ENCODE results near the gene SPPL2B.

SPPL2B gene

DNA sequence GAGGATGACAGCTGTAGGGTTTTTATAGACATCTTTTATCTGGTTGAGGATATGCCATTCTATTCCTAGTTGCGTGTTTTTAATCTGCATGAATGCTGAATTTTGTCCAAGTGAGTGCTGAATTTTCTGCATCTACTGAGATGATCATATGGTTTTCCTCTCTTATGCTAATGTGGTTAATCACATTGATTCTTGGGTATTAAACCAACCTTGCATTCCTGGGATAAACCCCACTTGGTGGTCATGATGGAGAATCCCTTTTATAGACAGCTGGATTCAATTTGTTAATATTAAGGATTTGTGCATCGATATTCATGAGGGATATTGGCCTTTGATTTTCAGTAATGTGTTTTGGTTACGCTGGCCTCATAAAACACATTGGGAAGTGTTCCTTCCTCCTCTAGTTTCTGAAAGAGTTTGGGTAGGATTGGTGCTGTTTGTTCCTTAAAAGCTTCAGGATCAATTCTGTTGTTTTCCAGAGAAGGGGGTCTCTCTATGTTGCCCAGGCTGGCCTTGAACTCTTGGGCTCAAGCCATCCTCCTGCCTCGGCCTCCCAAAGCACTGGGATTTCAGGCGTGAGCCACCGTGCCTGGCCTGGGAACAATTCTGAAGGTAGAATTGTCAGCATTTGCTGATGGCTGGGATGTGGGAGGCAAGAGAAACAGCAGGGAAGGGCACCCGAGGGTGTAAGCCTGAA, 13.2 kb upstream of the SPPL2B start:
- no peak overlapping the region for H2AFZ ChIP-seq (ENCODE audit: low read length, unreplicated experiment)
- no peaks in the 10 kb centered on the region for H3K27me3 ChIP-seq (ENCODE audit: insufficient read depth, low read length)
- H3K27ac ChIP-seq (ENCODE audit: low read depth, low read length) = no peak overlapping the region
- no peaks in the 10 kb centered on the region for H3K4me1 ChIP-seq (ENCODE audit: control insufficient read depth, insufficient read depth, low read length, unreplicated experiment)
- H3K36me3 ChIP-seq (ENCODE audit: insufficient read depth, low read length) = no peaks in the 10 kb centered on the region
- H3K4me3 ChIP-seq (ENCODE audit: low read depth, low read length) = no peak overlapping the region
- no peaks in the 10 kb centered on the region for H3K79me2 ChIP-seq (ENCODE audit: control insufficient read depth, insufficient read depth, low read length, unreplicated experiment)

DNA sequence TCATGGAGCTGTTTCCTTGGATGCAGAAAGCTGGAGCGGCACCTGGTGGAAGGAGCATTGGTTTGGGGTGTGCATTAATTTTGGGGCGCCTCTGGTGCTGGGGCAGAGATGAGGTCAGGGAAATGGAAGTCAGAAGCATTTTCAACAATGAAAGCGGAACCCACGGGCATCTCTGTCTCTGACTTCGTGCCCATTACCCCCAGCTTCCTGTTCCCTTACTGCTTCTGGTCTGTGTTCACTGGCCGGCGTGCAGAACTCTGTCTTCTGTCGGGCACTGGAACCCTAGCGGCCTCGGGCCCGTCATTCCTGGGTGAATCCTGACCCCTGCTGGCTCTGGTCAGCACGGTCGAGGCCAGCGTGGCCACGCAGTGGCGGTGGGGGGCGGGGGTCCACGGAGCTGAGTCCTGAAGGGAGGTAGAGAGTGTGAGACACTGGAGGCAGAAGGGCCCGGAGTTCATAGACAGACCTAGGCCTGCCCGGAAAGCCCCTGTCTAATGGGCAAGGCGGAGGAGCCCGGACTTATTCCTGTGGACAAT, 12.6 kb upstream of the SPPL2B start:
- Histone ChIP-seq H3K27ac (ENCODE audit: low read depth, low read length) (no peak overlapping the region), H3K4me3 (ENCODE audit: low read depth, low read length) (no peak overlapping the region), H3K4me1 (ENCODE audit: control insufficient read depth, insufficient read depth, low read length, unreplicated experiment) (no peaks in the 10 kb centered on the region)

DNA sequence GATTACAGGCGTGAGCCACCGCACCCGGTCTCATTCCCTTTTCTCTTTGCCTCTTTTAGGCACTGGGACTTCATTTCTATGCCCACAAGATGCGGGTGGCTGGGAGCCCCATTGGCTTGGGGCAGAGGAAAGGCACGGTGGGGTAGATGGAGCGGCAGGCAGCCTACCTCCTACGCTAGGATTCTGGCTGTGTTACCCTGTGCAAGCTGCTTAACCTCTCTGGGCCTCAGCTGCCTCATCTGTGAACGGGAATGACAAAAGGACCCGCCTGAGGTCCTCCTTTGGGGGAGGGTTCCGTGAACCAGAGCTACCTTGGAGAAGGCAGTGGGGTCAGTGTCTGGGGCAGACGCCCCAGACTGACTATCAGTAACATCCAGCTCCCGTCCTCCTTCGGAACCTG, 11.2 kb upstream of the SPPL2B start:
- H2AFZ ChIP-seq (ENCODE audit: low read length, unreplicated experiment) = no peak overlapping the region
- no peak overlapping the region for H3K27ac ChIP-seq (ENCODE audit: low read depth, low read length)
- H3K4me1 ChIP-seq (ENCODE audit: control insufficient read depth, insufficient read depth, low read length, unreplicated experiment) = no peaks in the 10 kb centered on the region
- H3K27me3 ChIP-seq (ENCODE audit: insufficient read depth, low read length) = no peaks in the 10 kb centered on the region
- no peak overlapping the region for H3K4me3 ChIP-seq (ENCODE audit: low read depth, low read length)
- H3K36me3 ChIP-seq (ENCODE audit: insufficient read depth, low read length) = no peaks in the 10 kb centered on the region
- H3K79me2 ChIP-seq (ENCODE audit: control insufficient read depth, insufficient read depth, low read length, unreplicated experiment) = no peaks in the 10 kb centered on the region

More for the DNA sequence above, 12.6 kb upstream of the SPPL2B start:
- no peak overlapping the region for H2AFZ ChIP-seq (ENCODE audit: low read length, unreplicated experiment)
- no peaks in the 10 kb centered on the region for H3K36me3 ChIP-seq (ENCODE audit: insufficient read depth, low read length)
- H3K27me3 ChIP-seq (ENCODE audit: insufficient read depth, low read length) = no peaks in the 10 kb centered on the region
- no peaks in the 10 kb centered on the region for H3K79me2 ChIP-seq (ENCODE audit: control insufficient read depth, insufficient read depth, low read length, unreplicated experiment)

DNA sequence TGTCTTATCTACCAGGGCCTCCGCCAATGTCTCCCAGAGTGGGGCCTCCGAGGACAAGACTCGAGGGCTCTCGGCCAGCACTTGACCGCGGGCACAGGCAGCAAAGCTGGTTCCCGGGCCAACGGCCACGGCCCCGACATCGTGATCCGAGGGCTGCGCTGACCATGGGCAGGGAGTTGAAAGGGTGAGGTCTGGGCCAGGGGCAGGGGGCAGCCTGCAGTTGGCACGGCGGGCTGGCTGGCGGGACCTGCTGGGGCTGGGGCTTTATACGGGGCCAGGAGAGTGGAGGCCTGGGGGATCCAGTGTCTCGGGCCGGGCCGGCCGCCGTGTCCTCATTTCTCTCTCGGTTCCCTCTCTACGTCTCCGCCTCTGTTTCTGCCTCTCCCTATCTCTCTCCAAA, 10.7 kb upstream of the SPPL2B start:
- Histone ChIP-seq H3K27me3 (ENCODE audit: insufficient read depth, low read length) (no peaks in the 10 kb centered on the region), H2AFZ (ENCODE audit: low read length, unreplicated experiment) (no peak overlapping the region), H3K79me2 (ENCODE audit: control insufficient read depth, insufficient read depth, low read length, unreplicated experiment) (no peaks in the 10 kb centered on the region), H3K27ac (ENCODE audit: low read depth, low read length) (no peak overlapping the region), H3K36me3 (ENCODE audit: insufficient read depth, low read length) (no peaks in the 10 kb centered on the region), H3K4me3 (ENCODE audit: low read depth, low read length) (no peak overlapping the region), H3K4me1 (ENCODE audit: control insufficient read depth, insufficient read depth, low read length, unreplicated experiment) (no peaks in the 10 kb centered on the region)

DNA sequence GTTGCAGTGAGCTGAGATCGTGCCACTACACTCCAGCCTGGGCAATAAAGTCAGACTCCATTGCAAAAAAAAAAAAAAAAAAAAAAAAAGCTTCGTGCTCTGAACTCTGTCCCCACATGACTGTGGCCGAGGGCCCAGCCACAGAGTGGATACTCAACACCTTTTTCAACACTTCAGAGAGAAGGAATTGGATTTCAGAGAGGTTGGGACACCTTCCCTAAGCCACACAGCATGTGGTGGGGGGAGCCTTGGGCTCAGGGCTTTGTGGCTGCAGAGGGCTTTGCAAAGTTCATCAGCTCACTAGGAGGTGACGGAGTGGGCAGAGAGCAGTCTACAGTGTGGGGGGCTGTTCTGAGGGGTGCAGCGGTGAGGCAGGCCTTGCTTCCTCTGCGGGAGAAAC, 9.6 kb upstream of the SPPL2B start:
- Histone ChIP-seq H2AFZ (ENCODE audit: low read length, unreplicated experiment) (no peak overlapping the region), H3K27ac (ENCODE audit: low read depth, low read length) (no peak overlapping the region), H3K36me3 (ENCODE audit: insufficient read depth, low read length) (no peaks in the 10 kb centered on the region), H3K27me3 (ENCODE audit: insufficient read depth, low read length) (no peaks in the 10 kb centered on the region), H3K4me1 (ENCODE audit: control insufficient read depth, insufficient read depth, low read length, unreplicated experiment) (no peaks in the 10 kb centered on the region), H3K4me3 (ENCODE audit: low read depth, low read length) (no peak overlapping the region), H3K79me2 (ENCODE audit: control insufficient read depth, insufficient read depth, low read length, unreplicated experiment) (no peaks in the 10 kb centered on the region)

DNA sequence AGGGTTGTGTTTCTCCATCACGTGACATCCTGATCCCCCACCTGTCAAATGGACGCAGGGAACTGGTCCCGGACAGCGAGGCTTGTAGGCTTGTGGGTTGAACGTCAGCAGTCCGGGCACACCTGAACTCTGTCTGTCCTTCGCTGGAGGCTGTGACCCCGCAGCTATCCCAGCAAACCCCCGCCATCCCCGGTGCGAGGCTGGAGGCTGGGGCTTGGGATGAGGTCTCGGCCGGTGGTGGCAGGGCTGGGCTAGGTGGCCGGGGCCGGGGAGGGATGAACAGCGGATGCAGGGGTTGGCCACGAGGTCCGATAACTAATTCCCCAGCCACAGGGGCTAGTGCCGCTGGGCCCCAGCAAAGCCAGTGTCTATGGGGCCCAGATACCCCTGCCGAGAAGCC, 8.9 kb upstream of the SPPL2B start:
- H3K36me3 ChIP-seq (ENCODE audit: insufficient read depth, low read length) = no peaks in the 10 kb centered on the region
- H3K4me3 ChIP-seq (ENCODE audit: low read depth, low read length) = no peak overlapping the region
- no peaks in the 10 kb centered on the region for H3K79me2 ChIP-seq (ENCODE audit: control insufficient read depth, insufficient read depth, low read length, unreplicated experiment)
- H3K27ac ChIP-seq (ENCODE audit: low read depth, low read length) = no peak overlapping the region
- no peak overlapping the region for H2AFZ ChIP-seq (ENCODE audit: low read length, unreplicated experiment)
- H3K27me3 ChIP-seq (ENCODE audit: insufficient read depth, low read length) = no peaks in the 10 kb centered on the region
- no peaks in the 10 kb centered on the region for H3K4me1 ChIP-seq (ENCODE audit: control insufficient read depth, insufficient read depth, low read length, unreplicated experiment)

DNA sequence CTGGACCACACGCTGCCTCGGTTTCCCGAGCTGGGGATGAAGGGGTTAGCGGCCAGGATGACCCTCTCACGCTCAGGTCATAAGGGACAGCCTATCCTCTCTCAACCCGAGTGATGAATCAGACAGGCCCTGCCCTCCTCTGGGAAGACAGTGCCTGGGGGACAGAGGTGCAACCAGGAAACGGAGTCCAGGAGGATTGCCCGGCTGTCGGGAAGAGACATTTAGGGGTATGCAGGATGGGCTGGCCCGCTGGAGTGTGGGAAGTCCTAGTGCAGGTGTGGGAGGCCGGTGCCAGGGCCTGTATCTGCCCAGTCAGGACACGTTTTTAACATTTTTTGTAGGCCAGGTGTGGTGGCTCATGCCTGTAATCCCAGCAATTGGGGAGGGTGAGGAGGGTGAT, 8.4 kb upstream of the SPPL2B start:
- H3K4me1 ChIP-seq (ENCODE audit: control insufficient read depth, insufficient read depth, low read length, unreplicated experiment) = no peaks in the 10 kb centered on the region
- no peaks in the 10 kb centered on the region for H3K79me2 ChIP-seq (ENCODE audit: control insufficient read depth, insufficient read depth, low read length, unreplicated experiment)

DNA sequence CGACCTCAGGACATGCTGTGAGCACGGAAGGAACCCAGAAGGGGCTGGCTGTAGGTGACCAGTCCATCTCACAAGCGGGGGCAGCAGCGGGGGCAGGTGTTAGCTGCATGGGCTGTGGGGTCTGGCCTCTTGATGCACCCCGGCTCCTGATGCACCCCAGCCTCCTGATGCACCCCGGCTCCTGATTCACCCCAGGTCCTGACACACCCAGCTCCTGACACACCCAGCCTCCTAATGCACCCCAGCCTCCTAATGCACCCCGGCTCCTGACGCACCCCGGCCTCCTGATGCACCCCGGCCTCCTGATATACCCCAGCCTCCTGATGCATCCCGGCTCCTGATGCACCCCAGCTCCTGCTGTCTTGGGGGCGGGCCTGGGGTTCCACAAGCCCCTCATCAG, 7.5 kb upstream of the SPPL2B start:
- no peaks in the 10 kb centered on the region for H3K36me3 ChIP-seq (ENCODE audit: insufficient read depth, low read length)

More for the DNA sequence above, 8.4 kb upstream of the SPPL2B start:
- Histone ChIP-seq H3K4me3 (ENCODE audit: low read depth, low read length) (no peak overlapping the region), H3K27ac (ENCODE audit: low read depth, low read length) (no peak overlapping the region), H3K27me3 (ENCODE audit: insufficient read depth, low read length) (no peaks in the 10 kb centered on the region), H2AFZ (ENCODE audit: low read length, unreplicated experiment) (no peak overlapping the region), H3K36me3 (ENCODE audit: insufficient read depth, low read length) (no peaks in the 10 kb centered on the region)

DNA sequence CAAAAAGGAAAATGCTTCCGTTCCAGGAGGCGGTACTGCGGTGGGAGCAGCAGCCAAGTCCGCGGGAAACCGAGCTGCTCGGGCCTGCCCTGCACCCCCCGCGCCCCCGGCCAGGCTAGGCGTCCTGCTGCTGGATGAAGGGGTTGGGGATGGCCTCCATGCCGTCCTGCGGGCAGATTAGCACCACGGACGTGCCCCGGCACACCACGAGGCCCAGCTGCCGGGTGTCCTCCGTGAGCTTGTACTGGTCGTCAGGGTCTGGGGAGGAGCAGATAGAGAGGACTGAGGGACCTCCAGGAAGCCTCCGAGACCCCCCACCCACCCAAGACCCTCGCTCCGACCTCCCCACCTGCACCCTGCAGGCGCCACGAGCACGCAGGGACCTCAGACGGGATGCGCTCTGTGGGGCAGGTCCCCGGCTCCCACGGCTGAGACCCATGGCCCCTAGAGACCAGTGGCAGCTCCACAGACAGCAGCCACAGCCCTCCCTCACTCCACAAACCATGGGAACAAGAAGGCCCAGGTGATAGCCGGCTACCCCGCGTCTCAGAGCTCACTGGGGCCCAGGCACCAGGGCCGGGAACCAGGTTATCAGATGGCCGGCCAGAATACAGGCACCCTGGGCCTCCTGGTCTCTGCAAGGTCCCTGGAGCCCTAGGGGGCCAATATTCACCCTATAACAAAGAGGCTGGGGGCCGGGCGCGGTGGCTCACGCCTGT, 6.8 kb upstream of the SPPL2B start:
- H3K36me3 ChIP-seq (ENCODE audit: insufficient read depth, low read length) = no peaks in the 10 kb centered on the region
- no peak overlapping the region for H3K27ac ChIP-seq (ENCODE audit: low read depth, low read length)
- no peak overlapping the region for H3K4me3 ChIP-seq (ENCODE audit: low read depth, low read length)
- H3K27me3 ChIP-seq (ENCODE audit: insufficient read depth, low read length) = no peaks in the 10 kb centered on the region
- peaks cover 2% of the 10 kb centered on the region for H3K79me2 ChIP-seq (ENCODE audit: control insufficient read depth, insufficient read depth, low read length, unreplicated experiment)
- H3K4me1 ChIP-seq (ENCODE audit: control insufficient read depth, insufficient read depth, low read length, unreplicated experiment) = peaks cover 2% of the 10 kb centered on the region
- no peak overlapping the region for H2AFZ ChIP-seq (ENCODE audit: low read length, unreplicated experiment)

More for the DNA sequence above, 7.5 kb upstream of the SPPL2B start:
- Histone ChIP-seq H3K4me1 (ENCODE audit: control insufficient read depth, insufficient read depth, low read length, unreplicated experiment) (no peaks in the 10 kb centered on the region), H3K79me2 (ENCODE audit: control insufficient read depth, insufficient read depth, low read length, unreplicated experiment) (no peaks in the 10 kb centered on the region), H2AFZ (ENCODE audit: low read length, unreplicated experiment) (no peak overlapping the region), H3K4me3 (ENCODE audit: low read depth, low read length) (no peak overlapping the region), H3K27ac (ENCODE audit: low read depth, low read length) (no peak overlapping the region), H3K27me3 (ENCODE audit: insufficient read depth, low read length) (no peaks in the 10 kb centered on the region)

DNA sequence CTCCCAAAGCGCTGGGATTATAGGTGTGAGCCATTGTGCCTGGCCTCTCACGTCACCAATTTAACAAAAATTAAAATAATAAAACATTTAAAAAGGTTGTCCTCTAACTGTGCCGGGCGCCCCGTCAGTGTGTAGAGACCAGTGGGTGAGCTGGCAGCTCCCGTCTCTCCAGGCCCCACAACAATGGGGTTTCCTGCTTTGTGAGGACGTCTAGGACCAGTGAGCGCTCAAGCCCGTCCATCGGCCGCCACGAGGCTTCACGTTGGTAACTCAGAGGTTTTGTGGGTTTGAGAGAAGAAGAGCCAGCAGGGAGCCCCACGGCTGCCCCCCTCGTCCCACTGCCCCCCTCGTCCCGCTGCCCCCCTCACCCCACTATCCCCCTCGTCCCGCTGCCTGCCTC, 4.8 kb upstream of the SPPL2B start:
- Histone ChIP-seq H3K79me2 (ENCODE audit: control insufficient read depth, insufficient read depth, low read length, unreplicated experiment) (peaks cover 10% of the 10 kb centered on the region), H3K27me3 (ENCODE audit: insufficient read depth, low read length) (no peaks in the 10 kb centered on the region), H3K4me3 (ENCODE audit: low read depth, low read length) (no peak overlapping the region), H3K36me3 (ENCODE audit: insufficient read depth, low read length) (no peaks in the 10 kb centered on the region), H2AFZ (ENCODE audit: low read length, unreplicated experiment) (no peak overlapping the region), H3K27ac (ENCODE audit: low read depth, low read length) (no peak overlapping the region), H3K4me1 (ENCODE audit: control insufficient read depth, insufficient read depth, low read length, unreplicated experiment) (peaks cover 4% of the 10 kb centered on the region)

Data from ACC112 (cell line).